Measurements from ENCODE around the gene WRNIP1.

WRNIP1 gene

DNA sequence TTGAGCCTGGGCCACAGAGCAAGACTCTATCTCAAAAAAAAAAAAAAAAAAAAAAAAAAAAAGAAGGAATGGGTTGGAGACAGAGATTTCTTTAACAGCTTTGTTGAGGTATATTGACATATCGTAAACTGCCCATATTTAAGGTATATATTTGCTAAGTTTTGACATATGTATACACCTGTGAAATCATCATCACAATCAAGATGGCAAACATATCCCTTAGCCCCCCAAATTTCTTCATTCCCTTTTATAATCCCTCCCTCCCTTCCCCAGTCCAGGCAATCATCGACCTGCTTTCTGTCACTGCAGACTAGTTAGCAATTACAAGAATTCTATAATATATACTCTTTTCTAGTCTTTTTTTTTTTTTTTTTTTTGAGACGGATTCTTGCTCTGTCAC, 47.5 kb downstream of the WRNIP1 start:
- no peak overlapping the region for H3K4me3 ChIP-seq (ENCODE audit: insufficient read depth in 1 of 2, low read depth in 1 of 2, low read length in 2 of 2)
- WGBS = no CpG with 5 or more reads among the region's 3 CpGs
- no peak overlapping the region for H2AFZ ChIP-seq (ENCODE audit: low read depth, low read length)
- H2BK15ac ChIP-seq (ENCODE audit: low read depth, poor library complexity, severe bottlenecking) = no peak overlapping the region
- no peaks in the 10 kb centered on the region for H3K4me1 ChIP-seq (ENCODE audit: control insufficient read depth, insufficient read depth, low read depth, low read length)
- DNase-seq = no peak
- no peak overlapping the region for H3K4ac ChIP-seq (ENCODE audit: low read depth in 1 of 2, low read length in 2 of 2)
- H4K91ac ChIP-seq (ENCODE audit: low read length) = no peak overlapping the region
- no peak overlapping the region for H2AK5ac ChIP-seq (ENCODE audit: low read length, severe bottlenecking)
- no peak overlapping the region for H3K9ac ChIP-seq (ENCODE audit: low read length)
- H3K27ac ChIP-seq (ENCODE audit: low read length, poor library complexity, severe bottlenecking) = no peak overlapping the region
- no peak overlapping the region for H3K14ac ChIP-seq (ENCODE audit: low read length in 2 of 2)
- H3K9me3 ChIP-seq (ENCODE audit: control insufficient read depth, low read length) = peaks cover 13% of the 10 kb centered on the region
- H4K8ac ChIP-seq (ENCODE audit: low read length) = no peak overlapping the region
- no peak overlapping the region for H3K23ac ChIP-seq (ENCODE audit: low read length in 2 of 2)
- H3K79me1 ChIP-seq (replicated peaks; ENCODE audit: low read length, poor library complexity, severe bottlenecking) = no peaks in the 10 kb centered on the region
- H2BK5ac ChIP-seq (ENCODE audit: low read depth, low read length, poor library complexity, severe bottlenecking) = no peak overlapping the region
- no peaks in the 10 kb centered on the region for H3K36me3 ChIP-seq (ENCODE audit: control insufficient read depth in 1 of 2, insufficient read depth in 2 of 2, low read depth in 1 of 2, low read length in 2 of 2)
- H3K18ac ChIP-seq (ENCODE audit: low read depth in 1 of 2, low read length in 2 of 2) = no peak overlapping the region
- H3K27me3 ChIP-seq (ENCODE audit: control insufficient read depth in 1 of 2, insufficient read depth in 1 of 2, low read length in 2 of 2) = no peaks in the 10 kb centered on the region
- no peak overlapping the region for H2BK12ac ChIP-seq (ENCODE audit: low read length in 2 of 2)
- H3K4me2 ChIP-seq (ENCODE audit: low read length, poor library complexity, severe bottlenecking) = no peak overlapping the region
- no peak overlapping the region for H2BK120ac ChIP-seq (ENCODE audit: low read depth, low read length)

DNA sequence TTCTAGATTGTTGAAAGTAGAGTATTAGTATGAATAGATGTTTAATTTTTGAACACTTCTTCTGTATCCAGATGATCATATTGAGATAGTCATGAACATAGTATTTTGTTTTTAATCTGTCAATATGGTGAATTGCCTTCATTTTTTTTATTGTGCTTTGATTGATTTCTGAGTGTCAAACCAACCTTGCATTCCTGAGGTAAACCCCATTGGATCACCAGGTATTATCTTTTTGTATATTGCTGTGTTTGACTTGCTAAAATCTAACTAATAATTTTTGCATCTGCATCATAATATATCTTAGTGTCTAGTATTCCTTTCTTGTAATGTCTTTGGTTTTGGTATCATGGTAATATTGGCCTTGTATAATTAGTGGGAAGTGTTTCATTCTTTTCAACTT, 51.0 kb downstream of the WRNIP1 start:
- DNase-seq = no peak
- no peak overlapping the region for H4K8ac ChIP-seq (ENCODE audit: low read length)
- no peak overlapping the region for H2AK5ac ChIP-seq (ENCODE audit: low read length, severe bottlenecking)
- peaks cover 13% of the 10 kb centered on the region for H3K9me3 ChIP-seq (ENCODE audit: control insufficient read depth, low read length)
- H4K91ac ChIP-seq (ENCODE audit: low read length) = no peak overlapping the region
- H3K4me1 ChIP-seq (ENCODE audit: control insufficient read depth, insufficient read depth, low read depth, low read length) = no peaks in the 10 kb centered on the region
- no peak overlapping the region for H3K14ac ChIP-seq (ENCODE audit: low read length in 2 of 2)
- H2BK12ac ChIP-seq (ENCODE audit: low read length in 2 of 2) = no peak overlapping the region
- no peaks in the 10 kb centered on the region for H3K36me3 ChIP-seq (ENCODE audit: control insufficient read depth in 1 of 2, insufficient read depth in 2 of 2, low read depth in 1 of 2, low read length in 2 of 2)
- no peak overlapping the region for H2AFZ ChIP-seq (ENCODE audit: low read depth, low read length)
- H2BK5ac ChIP-seq (ENCODE audit: low read depth, low read length, poor library complexity, severe bottlenecking) = no peak overlapping the region
- H3K27ac ChIP-seq (ENCODE audit: low read length, poor library complexity, severe bottlenecking) = no peak overlapping the region
- H3K18ac ChIP-seq (ENCODE audit: low read depth in 1 of 2, low read length in 2 of 2) = no peak overlapping the region
- no peaks in the 10 kb centered on the region for H3K27me3 ChIP-seq (ENCODE audit: control insufficient read depth in 1 of 2, insufficient read depth in 1 of 2, low read length in 2 of 2)
- H2BK15ac ChIP-seq (ENCODE audit: low read depth, poor library complexity, severe bottlenecking) = no peak overlapping the region
- H3K4me2 ChIP-seq (ENCODE audit: low read length, poor library complexity, severe bottlenecking) = no peak overlapping the region
- H3K23ac ChIP-seq (ENCODE audit: low read length in 2 of 2) = no peak overlapping the region
- H2BK120ac ChIP-seq (ENCODE audit: low read depth, low read length) = no peak overlapping the region
- H3K79me1 ChIP-seq (replicated peaks; ENCODE audit: low read length, poor library complexity, severe bottlenecking) = no peaks in the 10 kb centered on the region
- no peak overlapping the region for H3K4me3 ChIP-seq (ENCODE audit: insufficient read depth in 1 of 2, low read depth in 1 of 2, low read length in 2 of 2)
- no peak overlapping the region for H3K9ac ChIP-seq (ENCODE audit: low read length)
- no peak overlapping the region for H3K4ac ChIP-seq (ENCODE audit: low read depth in 1 of 2, low read length in 2 of 2)

DNA sequence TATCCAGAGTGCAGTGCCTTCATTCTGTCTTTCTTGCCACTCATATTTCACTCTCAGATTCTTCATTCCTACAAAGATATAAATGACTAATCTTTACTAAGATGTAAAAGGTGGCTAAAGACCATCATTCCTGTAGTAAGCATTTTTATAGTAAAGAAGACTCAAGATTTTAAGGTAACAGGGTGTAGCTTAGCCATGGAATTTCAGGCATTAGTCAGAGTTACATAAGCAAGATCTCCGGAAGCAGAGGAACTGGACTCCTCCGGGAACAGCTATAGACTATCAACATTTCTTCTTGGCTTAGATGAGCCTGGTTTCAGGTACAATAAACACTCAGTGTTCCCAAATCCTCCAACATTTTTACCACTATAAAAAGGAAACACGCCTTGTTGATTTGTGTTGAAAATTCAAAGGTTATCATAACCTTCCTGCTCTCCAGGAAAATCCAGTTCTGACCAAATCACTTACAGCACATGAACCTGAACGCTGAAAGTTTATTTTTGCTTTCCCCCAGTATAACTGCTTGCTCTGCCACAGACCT, 52.8 kb downstream of the WRNIP1 start:
- H3K18ac ChIP-seq (ENCODE audit: low read depth in 1 of 2, low read length in 2 of 2) = no peak overlapping the region
- no peaks in the 10 kb centered on the region for H3K27me3 ChIP-seq (ENCODE audit: control insufficient read depth in 1 of 2, insufficient read depth in 1 of 2, low read length in 2 of 2)
- no peak overlapping the region for H3K23ac ChIP-seq (ENCODE audit: low read length in 2 of 2)
- no peak overlapping the region for H4K8ac ChIP-seq (ENCODE audit: low read length)
- WGBS = 49% methylated on average over 4 of the region's 4 CpGs
- H3K27ac ChIP-seq (ENCODE audit: low read length, poor library complexity, severe bottlenecking) = peak overlapping the region; percentile 24
- no peak overlapping the region for H2BK12ac ChIP-seq (ENCODE audit: low read length in 2 of 2)
- H2BK15ac ChIP-seq (ENCODE audit: low read depth, poor library complexity, severe bottlenecking) = no peak overlapping the region
- H2AFZ ChIP-seq (ENCODE audit: low read depth, low read length) = no peak overlapping the region
- H3K4me1 ChIP-seq (ENCODE audit: control insufficient read depth, insufficient read depth, low read depth, low read length) = no peaks in the 10 kb centered on the region
- H3K79me1 ChIP-seq (replicated peaks; ENCODE audit: low read length, poor library complexity, severe bottlenecking) = no peaks in the 10 kb centered on the region
- peak overlapping the region; percentile 65 for H3K9ac ChIP-seq (ENCODE audit: low read length)
- no peaks in the 10 kb centered on the region for H3K36me3 ChIP-seq (ENCODE audit: control insufficient read depth in 1 of 2, insufficient read depth in 2 of 2, low read depth in 1 of 2, low read length in 2 of 2)
- H3K4ac ChIP-seq (ENCODE audit: low read depth in 1 of 2, low read length in 2 of 2) = no peak overlapping the region
- H3K14ac ChIP-seq (ENCODE audit: low read length in 2 of 2) = no peak overlapping the region
- DNase-seq = no peak
- peaks cover 13% of the 10 kb centered on the region for H3K9me3 ChIP-seq (ENCODE audit: control insufficient read depth, low read length)
- no peak overlapping the region for H2BK120ac ChIP-seq (ENCODE audit: low read depth, low read length)
- H3K4me2 ChIP-seq (ENCODE audit: low read length, poor library complexity, severe bottlenecking) = no peak overlapping the region
- H2BK5ac ChIP-seq (ENCODE audit: low read depth, low read length, poor library complexity, severe bottlenecking) = no peak overlapping the region
- H3K4me3 ChIP-seq (ENCODE audit: insufficient read depth in 1 of 2, low read depth in 1 of 2, low read length in 2 of 2) = no peak overlapping the region
- no peak overlapping the region for H4K91ac ChIP-seq (ENCODE audit: low read length)
- no peak overlapping the region for H2AK5ac ChIP-seq (ENCODE audit: low read length, severe bottlenecking)

DNA sequence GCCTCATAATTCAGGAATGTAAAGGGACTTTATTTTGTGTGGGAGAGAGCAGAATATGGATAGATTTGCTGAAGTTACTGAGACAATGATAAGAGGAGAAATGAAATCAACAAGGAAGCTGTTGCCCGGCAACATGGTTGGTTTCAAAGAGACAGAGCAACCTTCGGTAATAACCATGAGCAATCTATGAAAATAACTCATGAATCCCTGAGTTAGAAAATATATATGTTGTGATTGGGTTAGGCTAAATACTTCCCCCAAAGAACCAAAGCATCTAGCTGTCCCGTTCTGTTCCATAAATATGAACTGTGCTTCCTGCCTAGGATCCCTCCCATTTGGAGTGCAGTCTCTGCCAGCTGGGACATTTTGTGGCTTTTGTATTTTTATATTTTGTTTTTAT, 53.4 kb downstream of the WRNIP1 start:
- no peak overlapping the region for H3K4ac ChIP-seq (ENCODE audit: low read depth in 1 of 2, low read length in 2 of 2)
- H3K4me1 ChIP-seq (ENCODE audit: control insufficient read depth, insufficient read depth, low read depth, low read length) = no peaks in the 10 kb centered on the region
- H2BK15ac ChIP-seq (ENCODE audit: low read depth, poor library complexity, severe bottlenecking) = no peak overlapping the region
- H3K9ac ChIP-seq (ENCODE audit: low read length) = peak overlapping the region; percentile 65
- no peak overlapping the region for H4K8ac ChIP-seq (ENCODE audit: low read length)
- H3K18ac ChIP-seq (ENCODE audit: low read depth in 1 of 2, low read length in 2 of 2) = no peak overlapping the region
- no peak overlapping the region for H3K4me2 ChIP-seq (ENCODE audit: low read length, poor library complexity, severe bottlenecking)
- H3K36me3 ChIP-seq (ENCODE audit: control insufficient read depth in 1 of 2, insufficient read depth in 2 of 2, low read depth in 1 of 2, low read length in 2 of 2) = no peaks in the 10 kb centered on the region
- H3K14ac ChIP-seq (ENCODE audit: low read length in 2 of 2) = no peak overlapping the region
- H2AFZ ChIP-seq (ENCODE audit: low read depth, low read length) = no peak overlapping the region
- no peak overlapping the region for H2BK12ac ChIP-seq (ENCODE audit: low read length in 2 of 2)
- peaks cover 13% of the 10 kb centered on the region for H3K9me3 ChIP-seq (ENCODE audit: control insufficient read depth, low read length)
- H3K27me3 ChIP-seq (ENCODE audit: control insufficient read depth in 1 of 2, insufficient read depth in 1 of 2, low read length in 2 of 2) = no peaks in the 10 kb centered on the region
- no peak overlapping the region for H3K4me3 ChIP-seq (ENCODE audit: insufficient read depth in 1 of 2, low read depth in 1 of 2, low read length in 2 of 2)
- H3K27ac ChIP-seq (ENCODE audit: low read length, poor library complexity, severe bottlenecking) = no peak overlapping the region
- 67% methylated on average over 1 of the region's 3 CpGs for WGBS
- no peak overlapping the region for H4K91ac ChIP-seq (ENCODE audit: low read length)
- H2BK120ac ChIP-seq (ENCODE audit: low read depth, low read length) = no peak overlapping the region
- H2AK5ac ChIP-seq (ENCODE audit: low read length, severe bottlenecking) = no peak overlapping the region
- H3K23ac ChIP-seq (ENCODE audit: low read length in 2 of 2) = no peak overlapping the region
- H3K79me1 ChIP-seq (replicated peaks; ENCODE audit: low read length, poor library complexity, severe bottlenecking) = no peaks in the 10 kb centered on the region
- peak; percentile 47 for DNase-seq
- H2BK5ac ChIP-seq (ENCODE audit: low read depth, low read length, poor library complexity, severe bottlenecking) = no peak overlapping the region
